AG10803 (cell line): ENCODE measurements around the gene DENND5B.
"Not testable (repeated sequence)": the region's sequence is repeated elsewhere in the genome, so short reads cannot be mapped to it uniquely, and the experiment has no call there.

Experiments
- DNase-seq: peaks from one replicate; pipeline ENCODE4 v3.0.0; 2010; ENCODE audit warnings: low read depth
- H3K4me3 ChIP-seq: 2 replicates; pipeline ENCODE4 v1.5.1; 2011; ENCODE audit warnings: mild to moderate bottlenecking, low read length, control low read depth
- TF ChIP-seq, protein P1 (sequence below): conservative IDR thresholded peaks from 2 replicates; pipeline ENCODE4 v1.5.1; 2011; ENCODE audit warnings: mild to moderate bottlenecking, low read length, control low read depth, inconsistent platforms

Gene DENND5B

DNA sequence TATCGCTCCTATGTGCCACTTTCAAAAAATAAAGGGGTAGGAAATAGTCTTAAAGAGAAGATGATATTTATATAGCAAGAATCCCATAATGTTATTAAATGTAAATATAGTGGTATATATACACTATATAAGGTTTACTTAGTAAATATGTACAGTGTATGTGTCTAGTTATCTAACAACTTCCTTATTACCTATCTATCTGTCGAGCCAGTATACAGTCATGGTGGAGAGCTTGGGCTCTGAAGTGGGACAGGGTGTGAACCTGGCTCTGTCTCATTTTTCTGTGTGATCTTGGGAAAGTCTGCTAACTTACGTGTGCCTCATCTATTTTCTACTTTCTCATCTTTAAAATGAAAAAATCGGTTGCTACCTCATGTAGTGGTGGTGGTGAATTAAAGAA lies 202.2 kb downstream of the DENND5B start:
- H3K4me3 ChIP-seq: no peak overlapping the region
- TF ChIP-seq, protein P1, sequence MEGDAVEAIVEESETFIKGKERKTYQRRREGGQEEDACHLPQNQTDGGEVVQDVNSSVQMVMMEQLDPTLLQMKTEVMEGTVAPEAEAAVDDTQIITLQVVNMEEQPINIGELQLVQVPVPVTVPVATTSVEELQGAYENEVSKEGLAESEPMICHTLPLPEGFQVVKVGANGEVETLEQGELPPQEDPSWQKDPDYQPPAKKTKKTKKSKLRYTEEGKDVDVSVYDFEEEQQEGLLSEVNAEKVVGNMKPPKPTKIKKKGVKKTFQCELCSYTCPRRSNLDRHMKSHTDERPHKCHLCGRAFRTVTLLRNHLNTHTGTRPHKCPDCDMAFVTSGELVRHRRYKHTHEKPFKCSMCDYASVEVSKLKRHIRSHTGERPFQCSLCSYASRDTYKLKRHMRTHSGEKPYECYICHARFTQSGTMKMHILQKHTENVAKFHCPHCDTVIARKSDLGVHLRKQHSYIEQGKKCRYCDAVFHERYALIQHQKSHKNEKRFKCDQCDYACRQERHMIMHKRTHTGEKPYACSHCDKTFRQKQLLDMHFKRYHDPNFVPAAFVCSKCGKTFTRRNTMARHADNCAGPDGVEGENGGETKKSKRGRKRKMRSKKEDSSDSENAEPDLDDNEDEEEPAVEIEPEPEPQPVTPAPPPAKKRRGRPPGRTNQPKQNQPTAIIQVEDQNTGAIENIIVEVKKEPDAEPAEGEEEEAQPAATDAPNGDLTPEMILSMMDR: no peak
- DNase-seq: no peak

DNA sequence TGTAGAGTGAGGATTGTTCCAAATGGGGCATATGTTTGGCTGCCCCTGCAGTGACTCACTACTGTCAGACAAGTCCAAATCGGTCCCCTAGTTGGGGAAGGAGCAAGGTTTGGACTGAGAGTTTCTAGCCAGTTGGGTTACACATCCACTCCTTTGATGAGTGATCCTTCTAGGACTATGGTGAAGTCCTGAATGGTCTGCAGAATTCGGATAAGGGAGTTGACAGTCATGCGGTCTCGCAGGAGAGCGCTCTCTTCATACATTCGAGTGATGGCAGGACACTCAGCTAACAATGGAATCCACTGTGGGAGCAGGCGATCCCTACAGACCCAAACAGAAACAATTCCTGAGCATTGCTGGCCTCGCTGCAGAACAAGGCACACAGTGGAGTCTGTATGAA lies 203.5 kb downstream of the DENND5B start:
- no peak overlapping the region for H3K4me3 ChIP-seq
- DNase-seq: no peak
- TF ChIP-seq, protein P1: no peak

DNA sequence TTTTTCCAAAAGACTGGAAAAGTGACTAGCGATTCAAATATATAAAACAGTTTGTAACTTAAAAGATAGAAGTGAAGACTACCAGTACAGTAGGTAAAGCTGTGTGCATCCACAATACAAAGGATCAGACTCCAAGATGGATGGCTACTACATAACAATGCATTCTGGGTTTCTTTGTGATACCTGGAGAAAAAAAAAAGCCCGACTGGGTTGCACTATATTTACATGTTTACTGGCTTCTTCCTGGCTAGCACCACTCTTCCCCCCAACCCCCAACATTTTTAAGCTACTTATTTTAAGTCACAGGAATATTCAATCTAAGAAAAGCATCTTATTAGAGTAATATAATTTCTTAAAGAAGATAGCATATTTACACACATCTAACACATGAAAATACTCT lies 203.9 kb downstream of the DENND5B start:
- no peak for DNase-seq
- TF ChIP-seq, protein P1: no peak
- H3K4me3 ChIP-seq: no peak overlapping the region

DNA sequence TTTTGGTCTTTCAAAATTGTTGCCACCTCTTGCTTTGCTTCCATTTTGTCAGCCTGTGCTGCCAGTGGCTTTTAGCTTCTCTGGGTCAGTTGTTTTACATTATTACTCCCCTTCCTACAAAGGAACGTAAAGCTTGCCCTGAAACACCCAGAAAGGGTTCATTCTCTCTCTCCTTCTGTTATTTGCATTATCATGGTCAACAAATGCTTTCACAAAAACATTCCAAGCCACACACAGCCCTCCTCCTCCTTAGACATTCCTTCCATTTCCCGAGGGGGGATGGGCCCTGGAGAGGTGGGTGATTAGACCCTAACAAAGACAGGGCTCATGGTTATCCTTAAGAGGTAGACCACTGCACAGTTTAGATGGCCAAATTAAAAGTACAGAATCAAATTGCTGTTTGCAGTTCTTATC lies 204.6 kb downstream of the DENND5B start:
- no peak for DNase-seq
- no peak overlapping the region for H3K4me3 ChIP-seq

DNA sequence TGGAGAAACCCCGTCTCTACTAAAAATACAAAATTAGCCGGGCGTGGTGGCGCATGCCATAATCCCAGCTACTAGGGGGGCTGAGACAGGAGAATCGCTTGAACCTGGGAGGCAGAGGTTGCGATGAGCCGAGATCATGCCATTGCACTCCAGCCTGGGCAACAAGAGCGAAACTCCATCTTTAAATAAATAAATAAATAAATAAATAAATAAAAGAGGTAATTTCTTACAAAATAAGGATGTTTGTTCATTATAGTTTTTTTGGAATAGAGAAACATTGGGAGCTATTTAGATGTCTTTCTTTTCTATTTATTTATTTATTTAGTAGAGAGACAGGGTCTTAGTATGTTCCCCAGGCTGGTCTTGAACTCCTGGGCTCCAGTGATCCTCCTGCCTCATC lies 213.7 kb downstream of the DENND5B start:
- not testable (repeated sequence) for DNase-seq, H3K4me3 ChIP-seq

More for the DNA sequence above, 204.6 kb downstream of the DENND5B start:
- TF ChIP-seq, protein P1: no peak

DNA sequence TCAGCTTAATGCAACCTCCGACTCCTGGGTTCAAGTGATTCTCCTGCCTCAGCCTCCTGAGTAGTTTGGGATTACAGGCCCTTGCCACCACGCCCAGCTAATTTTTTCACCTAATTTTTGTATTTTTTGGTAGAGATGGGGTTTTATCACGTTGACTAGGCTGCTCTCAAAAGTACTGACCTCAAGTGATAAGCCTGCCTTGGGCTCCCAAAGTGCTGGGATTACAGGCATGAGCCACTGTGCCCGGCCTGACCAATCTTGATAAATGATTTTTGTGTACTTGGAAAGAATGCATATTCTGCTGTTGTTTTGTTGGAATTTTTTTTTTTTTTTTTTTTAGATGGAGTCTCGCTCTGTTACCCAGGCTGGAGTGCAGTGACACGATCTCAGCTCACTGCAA lies 215.5 kb downstream of the DENND5B start:
- DNase-seq, H3K4me3 ChIP-seq: not testable (repeated sequence)

DNA sequence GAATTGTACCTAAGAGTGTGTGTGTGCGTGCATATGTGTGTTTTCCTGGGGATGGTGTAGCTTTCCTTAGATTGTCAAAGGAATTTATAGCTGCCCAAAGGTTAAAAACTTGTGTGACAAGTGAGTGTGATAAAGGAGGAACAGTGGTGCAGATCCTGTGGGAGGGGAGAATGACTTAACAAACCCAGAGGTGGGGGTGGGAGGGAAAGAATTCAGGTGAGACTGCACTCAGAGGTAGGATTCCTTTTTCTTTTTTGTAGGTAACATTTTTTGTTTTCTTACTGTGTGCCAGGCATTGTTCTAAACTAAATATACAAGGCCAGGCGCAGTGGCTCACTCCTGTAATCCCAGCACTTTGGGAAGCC lies 219.7 kb downstream of the DENND5B start:
- H3K4me3 ChIP-seq: no peak overlapping the region
- TF ChIP-seq, protein P1: no peak
- no peak for DNase-seq

DNA sequence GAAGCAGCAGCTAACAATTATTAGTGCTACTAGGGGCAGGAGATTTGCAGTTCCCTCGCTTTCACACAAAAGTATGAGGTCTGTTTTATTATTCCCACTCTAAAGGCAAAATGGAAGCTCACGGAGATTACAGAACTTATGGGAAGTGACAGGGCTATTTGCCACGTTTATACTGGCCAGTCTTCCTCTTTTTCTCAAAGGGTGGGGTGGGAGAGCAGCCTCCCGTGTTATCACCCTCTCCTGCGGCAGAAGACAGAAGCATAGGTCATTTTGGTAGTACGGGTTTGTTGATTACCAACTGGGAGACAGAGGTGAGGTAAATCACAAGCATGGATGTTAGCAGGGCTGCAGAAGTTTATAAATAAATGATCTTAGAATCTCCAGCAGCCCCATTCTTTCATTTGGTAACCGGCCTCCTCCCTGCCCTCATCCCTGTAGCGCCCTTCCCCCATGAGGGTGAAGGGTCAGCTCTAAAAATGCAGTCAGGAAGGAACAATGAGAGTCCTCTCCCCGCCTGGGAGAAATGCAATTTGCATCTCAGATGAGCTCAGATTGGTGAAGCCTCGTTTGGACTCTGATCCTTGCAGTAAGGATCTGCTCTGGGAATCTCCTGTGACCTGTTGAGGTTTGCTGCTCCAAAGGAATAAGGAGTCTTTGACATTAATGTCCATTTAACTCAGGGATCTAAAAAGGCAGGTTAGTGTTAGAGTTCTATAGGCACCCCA lies 220.2 kb downstream of the DENND5B start:
- no peak for DNase-seq
- TF ChIP-seq, protein P1: no peak

More for the DNA sequence above, 220.2 kb downstream of the DENND5B start:
- peak overlapping the region; percentile 41 for H3K4me3 ChIP-seq
